Mesendoderm (in vitro differentiated cells): ENCODE data around the gene FGGY.

ENCODE experiments used
- DNase-seq: peaks from one replicate; pipeline ENCODE4 v3.0.0; 2013
- H2AK5ac ChIP-seq: 2 replicates; pipeline ENCODE4 v1.6.1; 2013; ENCODE audit warnings: low read length, inconsistent platforms
- H2BK120ac ChIP-seq: 2 replicates; pipeline ENCODE4 v1.6.1; 2013; ENCODE audit warnings: low read depth, mild to moderate bottlenecking, low read length, moderate library complexity, mixed read lengths
- H2BK15ac ChIP-seq: replicated peaks from 2 replicates; pipeline ENCODE4 v1.6.1; 2013; ENCODE audit warnings: low read depth, mild to moderate bottlenecking, moderate library complexity
- H2BK5ac ChIP-seq: 2 replicates; pipeline ENCODE4 v1.6.1; 2013; ENCODE audit warnings: low read length, inconsistent platforms
- H3K18ac ChIP-seq: 2 replicates; pipeline ENCODE4 v1.6.1; 2013; ENCODE audit warnings: mild to moderate bottlenecking, low read length, mixed read lengths
- H3K23ac ChIP-seq: one replicate; pipeline ENCODE4 v1.6.1; 2013; ENCODE audit warnings: low read length
- H3K27ac ChIP-seq: 2 replicates; pipeline ENCODE4 v1.5.1; 2013; ENCODE audit warnings: low read depth, mild to moderate bottlenecking, inconsistent platforms, low read length, moderate library complexity
- H3K27me3 ChIP-seq: 2 replicates; pipeline ENCODE4 v1.6.1; 2013; ENCODE audit warnings: low read length, control low read depth, mild to moderate bottlenecking, inconsistent platforms; ENCODE audit not compliant: insufficient read depth, poor library complexity
- H3K36me3 ChIP-seq: 2 replicates; pipeline ENCODE4 v1.6.1; 2013; ENCODE audit warnings: low read length, inconsistent platforms; ENCODE audit not compliant: control insufficient read depth, insufficient read depth
- H3K4ac ChIP-seq: one replicate; pipeline ENCODE4 v1.6.1; 2013; ENCODE audit warnings: low read depth, mild to moderate bottlenecking, low read length, moderate library complexity
- H3K4me1 ChIP-seq: 2 replicates; pipeline ENCODE4 v1.6.1; 2013; ENCODE audit warnings: low read depth, low read length, inconsistent platforms; ENCODE audit not compliant: control insufficient read depth
- H3K4me2 ChIP-seq: 2 replicates; pipeline ENCODE4 v1.6.1; 2013; ENCODE audit warnings: low read length
- H3K4me3 ChIP-seq: 2 replicates; pipeline ENCODE4 v1.5.1; 2013; ENCODE audit warnings: mild to moderate bottlenecking, low read length
- H3K56ac ChIP-seq: one replicate; pipeline ENCODE4 v1.6.1; 2013; ENCODE audit warnings: low read length
- H3K79me1 ChIP-seq: 2 replicates; pipeline ENCODE4 v1.6.1; 2013; ENCODE audit warnings: low read length, inconsistent platforms
- H3K79me2 ChIP-seq: 2 replicates; pipeline ENCODE4 v1.6.1; 2013; ENCODE audit warnings: mild to moderate bottlenecking, low read length; ENCODE audit not compliant: control insufficient read depth, insufficient read depth
- H3K9ac ChIP-seq: 2 replicates; pipeline ENCODE4 v1.6.1; 2013; ENCODE audit warnings: low read length, inconsistent platforms
- H4K5ac ChIP-seq: one replicate; pipeline ENCODE4 v1.6.1; 2013; ENCODE audit warnings: low read length
- H4K8ac ChIP-seq: one replicate; pipeline ENCODE4 v1.6.1; 2013; ENCODE audit warnings: low read depth, mild to moderate bottlenecking, control low read depth, low read length, moderate library complexity
- WGBS: extraction: QIAGEN DNeasy Blood & Tissue Kit; methylation state at CpG from one replicate; pipeline ENCODE4 v1.1.7; 2013; ENCODE audit warnings: low lambda C conversion rate, missing lambda C conversion rate; ENCODE audit not compliant: insufficient coverage; ENCODE audit errors: extremely low coverage; 5-methylcytosine and 5-hydroxymethylcytosine counted together

FGGY gene

DNA sequence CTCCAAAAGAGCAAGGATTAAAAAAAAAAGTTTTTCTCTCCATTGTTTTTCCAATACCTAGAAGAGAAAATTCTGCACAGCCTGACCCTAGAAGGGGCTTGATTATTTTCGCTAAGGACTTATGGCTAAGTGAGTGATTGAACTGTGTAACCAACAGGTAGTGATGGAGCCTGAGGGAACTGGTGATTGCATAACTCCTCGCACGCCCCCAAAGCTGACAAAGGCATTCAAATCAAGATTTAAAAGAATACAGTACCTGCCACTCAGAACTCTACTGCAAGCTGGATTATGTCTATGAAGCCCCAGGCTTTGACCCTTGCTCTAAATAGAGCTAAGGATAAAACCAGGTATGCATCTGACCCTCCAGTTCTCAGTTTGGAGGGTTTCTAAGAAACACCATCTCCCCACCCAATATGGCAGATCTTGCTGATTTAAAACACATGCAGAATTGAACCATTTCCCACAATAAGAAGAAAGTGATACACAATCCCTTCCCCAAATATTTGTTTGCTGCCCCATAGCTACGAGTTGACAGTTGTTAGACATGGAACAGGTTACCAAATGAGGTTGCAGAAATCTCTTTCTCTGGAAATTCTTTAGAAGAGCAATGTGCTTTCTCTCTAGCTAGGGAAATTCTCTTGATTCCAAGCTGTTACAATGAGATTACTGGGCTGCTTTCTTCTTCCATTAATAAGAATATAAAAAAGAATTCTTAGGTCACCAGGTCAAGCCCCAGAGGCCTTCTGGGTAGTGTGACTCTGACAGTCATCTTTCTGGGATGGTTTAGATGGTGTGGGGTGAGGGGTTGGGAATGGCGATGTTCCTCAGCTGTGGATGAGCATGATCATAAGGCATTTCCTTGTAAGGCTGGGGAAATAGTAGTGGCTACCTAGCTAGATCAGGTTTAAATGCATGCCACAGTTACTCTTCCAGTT is 35.1 kb downstream of the FGGY start:
- Histone ChIP-seq H3K9ac (no peak overlapping the region), H3K56ac (no peak overlapping the region), H2BK120ac (no peak overlapping the region), H4K5ac (no peak overlapping the region), H2BK5ac (no peak overlapping the region), H2BK15ac (no peak overlapping the region), H3K18ac (no peak overlapping the region), H3K79me2 (no peaks in the 10 kb centered on the region), H3K4me2 (no peak overlapping the region), H4K8ac (no peak overlapping the region), H3K79me1 (no peaks in the 10 kb centered on the region), H2AK5ac (no peak overlapping the region), H3K4me3 (no peak overlapping the region), H3K4ac (no peak overlapping the region), H3K36me3 (no peaks in the 10 kb centered on the region), H3K4me1 (no peaks in the 10 kb centered on the region), H3K27ac (no peak overlapping the region), H3K27me3 (no peaks in the 10 kb centered on the region), H3K23ac (no peak overlapping the region)
- DNase-seq = no peak
- no CpG with 5 or more reads among the region's 5 CpGs for WGBS

DNA sequence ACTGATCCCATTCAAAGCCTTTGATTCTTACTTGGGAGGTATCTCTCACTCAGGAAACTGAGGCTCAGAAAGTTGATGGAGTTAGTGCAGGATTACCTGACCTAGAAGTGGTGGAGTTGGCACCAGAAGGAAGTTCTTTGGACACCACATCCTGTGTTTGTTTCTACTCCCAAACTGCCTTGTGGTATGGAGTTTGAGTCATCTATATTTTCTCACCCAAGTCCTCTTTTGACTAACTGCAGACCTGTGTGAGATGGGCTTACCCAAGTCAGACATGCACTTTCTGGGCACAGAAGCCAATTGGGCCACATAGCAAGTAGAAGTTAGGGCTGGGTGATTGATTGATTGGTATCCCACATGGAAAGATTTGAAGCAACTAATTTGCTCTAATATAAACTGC is 36.1 kb downstream of the FGGY start:
- Histone ChIP-seq H3K56ac (no peak overlapping the region), H4K8ac (no peak overlapping the region), H3K79me2 (no peaks in the 10 kb centered on the region), H3K4me3 (no peak overlapping the region), H2BK120ac (no peak overlapping the region), H2AK5ac (no peak overlapping the region), H2BK15ac (no peak overlapping the region), H4K5ac (no peak overlapping the region), H3K79me1 (no peaks in the 10 kb centered on the region), H3K4me1 (no peaks in the 10 kb centered on the region), H3K27ac (no peak overlapping the region), H2BK5ac (no peak overlapping the region), H3K4ac (no peak overlapping the region), H3K9ac (no peak overlapping the region), H3K23ac (no peak overlapping the region), H3K27me3 (no peaks in the 10 kb centered on the region), H3K18ac (no peak overlapping the region), H3K4me2 (no peak overlapping the region), H3K36me3 (no peaks in the 10 kb centered on the region)
- no peak for DNase-seq

DNA sequence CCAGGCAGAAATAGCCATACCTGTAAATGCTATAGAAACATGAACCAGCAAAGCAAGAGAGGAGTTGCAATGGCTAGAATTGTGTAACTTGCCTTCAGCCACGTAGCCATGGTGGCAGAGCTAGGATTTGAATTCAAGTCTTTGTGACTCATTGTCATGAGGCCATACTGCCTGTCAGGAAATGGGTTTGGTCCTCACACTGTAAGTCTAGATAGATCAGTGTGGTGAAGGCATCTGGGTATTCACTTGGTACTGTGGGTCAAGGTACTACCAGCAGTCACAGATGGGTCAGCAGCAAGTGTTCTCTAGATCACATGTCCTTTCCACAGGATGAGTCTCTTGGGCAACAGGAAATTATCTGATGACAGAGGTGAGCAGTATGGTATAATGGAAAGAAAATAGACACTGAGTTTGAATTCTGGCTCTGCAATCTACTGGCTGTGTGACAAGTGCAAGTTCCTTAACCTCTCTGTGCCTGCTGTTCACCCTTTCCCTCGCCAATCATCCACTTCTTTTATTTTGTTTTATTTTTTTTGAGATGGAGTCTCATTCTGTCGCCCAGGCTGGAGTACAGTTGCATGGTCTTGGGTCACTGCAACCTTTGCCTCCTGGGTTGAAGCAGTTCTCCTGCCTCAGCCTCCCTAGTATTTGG is 36.9 kb downstream of the FGGY start:
- no peaks in the 10 kb centered on the region for H3K27me3 ChIP-seq
- H4K8ac ChIP-seq = no peak overlapping the region
- no peak overlapping the region for H3K27ac ChIP-seq
- H3K56ac ChIP-seq = no peak overlapping the region
- no peak overlapping the region for H3K18ac ChIP-seq
- no peak overlapping the region for H3K4me3 ChIP-seq
- no peak overlapping the region for H3K4ac ChIP-seq
- H3K4me1 ChIP-seq = no peaks in the 10 kb centered on the region
- no peak overlapping the region for H2BK5ac ChIP-seq
- H2BK120ac ChIP-seq = no peak overlapping the region
- no peaks in the 10 kb centered on the region for H3K79me1 ChIP-seq
- DNase-seq = no peak
- no peak overlapping the region for H4K5ac ChIP-seq
- H3K79me2 ChIP-seq = no peaks in the 10 kb centered on the region
- no peaks in the 10 kb centered on the region for H3K36me3 ChIP-seq
- H3K23ac ChIP-seq = no peak overlapping the region
- H3K9ac ChIP-seq = no peak overlapping the region
- no peak overlapping the region for H2BK15ac ChIP-seq
- WGBS = no CpG with 5 or more reads among the region's 3 CpGs
- no peak overlapping the region for H3K4me2 ChIP-seq
- H2AK5ac ChIP-seq = no peak overlapping the region

DNA sequence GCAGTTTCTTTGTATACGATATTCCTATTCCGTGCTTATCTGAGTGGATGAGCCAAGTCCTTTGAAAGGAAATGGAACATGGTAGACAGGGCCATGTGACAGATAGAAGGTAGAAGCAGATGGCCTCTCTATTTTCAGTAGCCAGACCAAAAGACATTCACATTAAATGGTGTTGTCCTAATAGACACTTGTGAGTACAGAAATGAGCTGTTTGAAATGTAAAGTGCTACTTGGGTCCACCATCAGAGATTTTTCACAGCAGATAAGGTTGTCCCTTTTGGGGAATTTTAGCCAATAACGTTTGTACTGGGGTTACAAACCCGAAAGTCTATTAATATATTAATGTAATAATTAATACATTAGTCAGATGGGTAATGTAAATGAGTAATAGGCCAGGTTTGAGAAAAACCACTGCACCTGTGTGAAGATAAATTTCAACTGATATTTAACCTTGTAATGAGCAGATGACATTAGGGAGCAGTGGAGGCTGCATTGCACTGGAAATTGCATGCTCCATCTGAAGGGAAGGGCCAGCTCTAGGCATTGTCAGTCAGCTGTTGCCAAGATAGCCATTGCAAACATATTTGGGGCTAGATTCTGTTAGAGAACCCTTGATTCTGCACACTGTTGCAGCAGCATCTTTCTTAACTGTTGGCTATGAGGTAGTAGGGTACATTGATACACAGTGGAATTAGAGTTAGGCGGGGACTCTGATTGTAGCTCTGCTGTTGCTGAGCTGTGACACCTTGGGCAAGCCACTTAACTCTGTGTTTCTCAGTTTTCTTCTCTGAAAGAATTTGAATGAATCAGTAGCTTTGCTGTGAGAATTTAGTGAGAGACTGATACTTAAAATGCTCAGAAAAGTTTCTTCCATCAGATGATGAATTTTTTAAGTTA is 43.8 kb downstream of the FGGY start:
- no peak overlapping the region for H2BK120ac ChIP-seq
- no peak overlapping the region for H3K18ac ChIP-seq
- no peak overlapping the region for H2BK5ac ChIP-seq
- H2BK15ac ChIP-seq = no peak overlapping the region
- H3K4ac ChIP-seq = no peak overlapping the region
- no peak overlapping the region for H3K23ac ChIP-seq
- no peak overlapping the region for H3K56ac ChIP-seq
- H3K9ac ChIP-seq = no peak overlapping the region
- no peak overlapping the region for H4K8ac ChIP-seq
- no peak overlapping the region for H3K4me2 ChIP-seq
- no peak overlapping the region for H2AK5ac ChIP-seq
- no peak overlapping the region for H3K27ac ChIP-seq
- DNase-seq = no peak
- no peaks in the 10 kb centered on the region for H3K79me1 ChIP-seq
- WGBS = no CpG with 5 or more reads among the region's 5 CpGs
- no peaks in the 10 kb centered on the region for H3K79me2 ChIP-seq
- H3K4me3 ChIP-seq = no peak overlapping the region
- H4K5ac ChIP-seq = no peak overlapping the region
- H3K4me1 ChIP-seq = no peaks in the 10 kb centered on the region
- H3K36me3 ChIP-seq = no peaks in the 10 kb centered on the region
- no peaks in the 10 kb centered on the region for H3K27me3 ChIP-seq

DNA sequence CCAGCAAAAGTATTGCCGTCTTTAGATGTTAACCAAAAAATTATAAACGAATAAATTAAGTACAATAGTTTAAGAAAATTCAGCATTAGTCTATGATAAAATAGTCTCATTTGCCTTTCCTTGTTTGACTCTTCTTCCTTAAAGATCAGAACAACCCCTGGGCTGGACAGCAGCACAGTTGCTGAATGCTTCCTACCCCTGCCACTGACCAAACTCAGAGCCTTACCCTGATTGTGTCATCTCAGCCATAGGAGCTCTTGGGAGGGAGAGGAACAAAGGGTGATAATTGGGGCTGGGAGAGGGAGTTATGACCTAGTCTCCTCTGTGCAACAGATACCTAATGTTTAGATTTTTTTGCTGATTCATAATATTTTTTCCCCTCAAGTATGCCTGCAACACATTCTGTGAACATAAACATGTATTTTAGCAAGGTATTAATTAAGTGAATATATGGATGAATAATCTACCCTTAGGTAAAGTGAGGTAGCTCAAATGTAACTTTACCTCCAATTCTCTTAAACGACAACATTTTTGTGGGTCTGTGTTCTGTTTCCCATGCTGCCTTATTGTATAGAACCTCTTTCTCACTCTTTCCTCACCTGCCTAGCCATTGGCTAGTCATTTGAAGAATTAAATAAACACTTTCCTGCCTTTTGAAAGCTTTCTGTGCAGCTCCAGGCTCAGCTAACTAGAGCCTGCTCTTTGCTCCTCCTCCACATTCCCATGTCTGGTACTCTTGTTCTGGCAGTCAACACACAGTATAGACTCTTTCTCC is 46.1 kb downstream of the FGGY start:
- Histone ChIP-seq H3K4me1 (no peaks in the 10 kb centered on the region), H3K27me3 (no peaks in the 10 kb centered on the region), H3K9ac (no peak overlapping the region), H2BK5ac (no peak overlapping the region), H3K18ac (no peak overlapping the region), H3K23ac (no peak overlapping the region), H3K36me3 (no peaks in the 10 kb centered on the region), H3K4me3 (no peak overlapping the region), H2BK15ac (no peak overlapping the region), H3K27ac (no peak overlapping the region), H3K79me1 (no peaks in the 10 kb centered on the region), H3K4me2 (no peak overlapping the region), H4K5ac (no peak overlapping the region), H3K79me2 (no peaks in the 10 kb centered on the region), H2AK5ac (no peak overlapping the region), H4K8ac (no peak overlapping the region), H3K56ac (no peak overlapping the region), H3K4ac (no peak overlapping the region), H2BK120ac (no peak overlapping the region)
- WGBS = no CpG with 5 or more reads among the region's 3 CpGs
- DNase-seq = peak; percentile 59
